Endothelial cell of umbilical vein (primary cell): Measurements from ENCODE around the gene GDI1. TPM values are rescaled to one million over a fixed set of nuclear protein-coding genes. Genes with fewer than 3 reads are reported as not detected.

Source experiments
- BruUV-seq: library from RNA; stranded (reverse); fragments of 400-500 nt; replicated peaks from 2 replicates; lab custom pipeline; 2021; lab: Mats Ljungman, UMichigan
- CTCF ChIA-PET: fragments of 300-600, 350-600 bp; sonication (Branson Sonifier 250); formaldehyde crosslinking; loops from one replicate; lab custom pipeline; 2021; ENCODE audit warnings: antibody characterized with exemption, inconsistent platforms; lab: Charles Lee
- POLR2A ChIA-PET: fragments of 300-600, 350-600 bp; sonication (Branson Sonifier 250); formaldehyde crosslinking; loops from one replicate; lab custom pipeline; 2021; ENCODE audit warnings: antibody characterized with exemption, inconsistent platforms; lab: Charles Lee
- DNase-seq: peaks from one replicate; pipeline ENCODE4 v3.0.0-alpha.2; 2011; ENCODE audit warnings: low read depth, low spot score
- FAIRE-seq: peaks from 2 replicates; lab custom pipeline; 2011; peaks lifted over from hg19 to GRCh38; lab: Jason Lieb, UNC
- H2AFZ ChIP-seq: 2 replicates; pipeline ENCODE4 v1.6.0; 2012; ENCODE audit warnings: low read depth, low read length, control low read depth, inconsistent platforms
- H3K27ac ChIP-seq: 2 replicates; pipeline ENCODE4 v1.5.1; 2011; ENCODE audit warnings: low read depth, mild to moderate bottlenecking, control low read depth, low read length, moderate library complexity; ENCODE audit not compliant: insufficient read depth
- H3K27me3 ChIP-seq, 2 experiments: 2 replicates each; pipeline versions ENCODE4 v1.6.0 to v1.6.1; 2011; ENCODE audit warnings: low read length in 2 of 2, mixed read lengths in 1 of 2; ENCODE audit not compliant: control insufficient read depth in 2 of 2, insufficient read depth in 2 of 2
- H3K36me3 ChIP-seq, 2 experiments: 2 replicates in 1 of 2; 3 replicates in 1 of 2; pipeline ENCODE4 v1.5.1; 2011; ENCODE audit warnings: low read length in 2 of 2, mild to moderate bottlenecking in 1 of 2, moderate library complexity in 1 of 2; ENCODE audit not compliant: control insufficient read depth in 2 of 2, insufficient read depth in 2 of 2; ENCODE audit errors: extremely low read depth in 1 of 2
- H3K4me1 ChIP-seq: 3 replicates; pipeline ENCODE4 v1.5.1; 2011; ENCODE audit warnings: mild to moderate bottlenecking, low read length; ENCODE audit not compliant: control insufficient read depth, insufficient read depth; ENCODE audit errors: extremely low read depth
- H3K4me2 ChIP-seq: 2 replicates; pipeline ENCODE4 v1.6.1; 2011; ENCODE audit warnings: low read length, control low read depth, mixed read lengths; ENCODE audit not compliant: insufficient read depth
- H3K4me3 ChIP-seq, 3 experiments: fragments of 200-600 bp in 1 of 3; sonication (generic), shearing (Covaris generic) in 1 of 3; replicated peaks in 1 of 3; 2 replicates each; pipeline ENCODE4 v1.5.1; 2011 to 2016; ENCODE audit warnings: control low read depth in 3 of 3, low read length in 3 of 3, mild to moderate bottlenecking in 2 of 3, inconsistent platforms in 1 of 3, low read depth in 1 of 3, moderate library complexity in 1 of 3; ENCODE audit not compliant: insufficient read depth in 1 of 3
- H3K79me2 ChIP-seq: 2 replicates; pipeline ENCODE4 v1.6.0; 2012; ENCODE audit warnings: low read length, inconsistent platforms; ENCODE audit not compliant: control insufficient read depth, insufficient read depth
- H3K9ac ChIP-seq: replicated peaks from 2 replicates; pipeline ENCODE3; 2011; ENCODE audit warnings: low read length, control low read depth; ENCODE audit not compliant: insufficient read depth; ENCODE audit errors: extremely low read depth
- H3K9me1 ChIP-seq: replicated peaks from 3 replicates; pipeline ENCODE4 v1.6.0; 2011; ENCODE audit warnings: mild to moderate bottlenecking, low read length; ENCODE audit not compliant: control insufficient read depth, insufficient read depth; ENCODE audit errors: extremely low read depth
- H3K9me3 ChIP-seq: replicated peaks from 2 replicates; pipeline ENCODE4 v1.5.1; 2012; ENCODE audit warnings: low read length, inconsistent platforms; ENCODE audit not compliant: control insufficient read depth, insufficient read depth
- H4K20me1 ChIP-seq: replicated peaks from 2 replicates; pipeline ENCODE3; 2011; ENCODE audit warnings: mild to moderate bottlenecking, low read length; ENCODE audit not compliant: control insufficient read depth, insufficient read depth; ENCODE audit errors: extremely low read depth
- CTCF ChIP-seq, 2 donors: IDR thresholded peaks; 1 replicate in 1 of 2; 2 replicates in 1 of 2; pipeline ENCODE4 v1.5.1; 2011; ENCODE audit warnings: low read length in 2 of 2, mild to moderate bottlenecking in 2 of 2, moderate library complexity in 2 of 2, control low read depth in 1 of 2, inconsistent platforms in 1 of 2, low read depth in 1 of 2; ENCODE audit not compliant: insufficient read depth in 1 of 2; ENCODE audit errors: extremely low read depth in 1 of 2
- EZH2 ChIP-seq: IDR thresholded peaks from 2 replicates; pipeline ENCODE4 v1.6.1; 2012; ENCODE audit warnings: borderline replicate concordance, low read depth, mild to moderate bottlenecking, moderate library complexity, low read length, inconsistent platforms; ENCODE audit not compliant: severe bottlenecking
- FOS ChIP-seq: IDR thresholded peaks from 2 replicates; pipeline ENCODE4 v1.6.1; 2011; ENCODE audit warnings: mild to moderate bottlenecking, low read length, moderate library complexity, borderline replicate concordance; ENCODE audit not compliant: insufficient read depth
- GATA2 ChIP-seq: IDR thresholded peaks from 2 replicates; pipeline ENCODE4 v1.7.0; 2011; ENCODE audit warnings: low read depth, mild to moderate bottlenecking, moderate library complexity, mixed read lengths, low read length; ENCODE audit not compliant: insufficient read length, insufficient read depth
- JUN ChIP-seq: IDR thresholded peaks from 2 replicates; pipeline ENCODE4 v1.6.1; 2011; ENCODE audit warnings: borderline replicate concordance, low read depth; ENCODE audit not compliant: insufficient read length, insufficient read depth
- MAX ChIP-seq: IDR thresholded peaks from 2 replicates; pipeline ENCODE4 v1.6.1; 2011; ENCODE audit not compliant: insufficient read depth, insufficient read length
- MYC ChIP-seq: IDR thresholded peaks from one replicate; pipeline ENCODE4 v1.6.1; 2011; ENCODE audit warnings: mild to moderate bottlenecking, low read depth, low read length
- POLR2A ChIP-seq: IDR thresholded peaks from 2 replicates; pipeline ENCODE4 v1.6.1; 2012; ENCODE audit warnings: low read depth, mild to moderate bottlenecking, control low read depth, low read length
- POLR2AphosphoS5 ChIP-seq: IDR thresholded peaks from 2 replicates; pipeline ENCODE4 v1.6.1; 2012; ENCODE audit warnings: low read depth, mild to moderate bottlenecking, control low read depth, low read length, moderate library complexity; ENCODE audit not compliant: insufficient read depth
- dilution Hi-C: fragments of 300-500 bp; cut with MboI; formaldehyde crosslinking; loops from one replicate; pipeline ENCODE4 v1.15.0; 2019; ENCODE audit warnings: low sequenced_read_pairs; ENCODE audit not compliant: extremely low pct_ligation_motif_present
- intact Hi-C: fragments of 100-400 bp; cut with micrococcal nuclease; formaldehyde crosslinking; loops from one replicate; pipeline ENCODE4 v1.10.0; 2022
- polyA plus RNA-seq, 4 experiments: library from polyadenylated mRNA; depleted of rRNA in 3 of 4; stranded (reverse) in 3 of 4; unstranded in 1 of 4; fragments of >200 nt; gene quantifications; 2 replicates each; pipeline versions ENCODE4 v1.2.1 to v1.2.3, GENCODE V29; 2011 to 2012; ENCODE audit warnings: missing spikeins in 1 of 4
- total RNA-seq: library from RNA; stranded (reverse); gene quantifications from 2 replicates; pipeline ENCODE4 v1.2.3, GENCODE V29; 2021

Gene GDI1
- total and polyA plus RNA-seq, 2 donors (not counting 3 experiments of a cell fraction or from before 2014, with no cell fraction given): 128 to 247 TPM

GRCh38 chrX:154486052-154486395 is 49.1 kb downstream of the GDI1 start:
- Histone ChIP-seq H3K27me3 (no peaks in the 10 kb centered on the region), H3K36me3 (no peaks in the 10 kb centered on the region), H3K4me2 (peak overlapping the region; percentile 57), H3K79me2 (peaks cover 10% of the 10 kb centered on the region), H4K20me1 (no peaks in the 10 kb centered on the region), H3K9me3 (no peaks in the 10 kb centered on the region), H3K4me1 (peaks cover 3% of the 10 kb centered on the region), H3K9ac (peak overlapping the region; percentile 36), H3K27ac (no peak overlapping the region), H3K9me1 (no peaks in the 10 kb centered on the region), H2AFZ (peak overlapping the region; percentile 16), H3K4me3 (peak overlapping the region; percentile 37 to 51 (median 46))
- TF ChIP-seq EZH2 (no peak), MAX (no peak), MYC (no peak), CTCF (IDR thresholded peaks at IDR 0.05; ENCODE audit: extremely low read depth in 1 of 2, insufficient read depth in 1 of 2, low read depth in 1 of 2, low read length in 2 of 2) (no peak), FOS (no peak), JUN (no peak), POLR2A (no peak), GATA2 (no peak), POLR2AphosphoS5 (no peak)
- intact Hi-C loops: no loop called here
- dilution Hi-C loops: no loop called here
- POLR2A ChIA-PET: no interaction called here
- no TSS peak for BruUV-seq
- no peak for FAIRE-seq
- DNase-seq: peak; percentile 2
- CTCF ChIA-PET: interaction anchor here (1.4 to 2.0 kb wide), 2 partner anchors 9 to 41 kb away, joined by 4 to 7 read pairs; no protein-coding TSS in a partner anchor
